Stimulated activated CD4-positive, alpha-beta T cell treated with anti-CD3 and anti-CD28 coated beads, TNF-alpha, amount 100 ng/mL, for 48 hours (primary cell): ENCODE results near the gene AGBL4.

Experiments used
- DNase-seq, 3 donors: peaks; one replicate each; pipeline ENCODE4 v3.0.0-alpha.2; 2020; ENCODE audit warnings: low read depth in 3 of 3

The AGBL4 gene

GRCh38 chr1:48889615-48890014, 1134.1 kb downstream of the AGBL4 start:
- DNase-seq, result no peak

GRCh38 chr1:48889082-48889481, 1134.7 kb downstream of the AGBL4 start:
- DNase-seq, result no peak

GRCh38 chr1:48887796-48888195, 1136.0 kb downstream of the AGBL4 start:
- DNase-seq, result no peak

DNA sequence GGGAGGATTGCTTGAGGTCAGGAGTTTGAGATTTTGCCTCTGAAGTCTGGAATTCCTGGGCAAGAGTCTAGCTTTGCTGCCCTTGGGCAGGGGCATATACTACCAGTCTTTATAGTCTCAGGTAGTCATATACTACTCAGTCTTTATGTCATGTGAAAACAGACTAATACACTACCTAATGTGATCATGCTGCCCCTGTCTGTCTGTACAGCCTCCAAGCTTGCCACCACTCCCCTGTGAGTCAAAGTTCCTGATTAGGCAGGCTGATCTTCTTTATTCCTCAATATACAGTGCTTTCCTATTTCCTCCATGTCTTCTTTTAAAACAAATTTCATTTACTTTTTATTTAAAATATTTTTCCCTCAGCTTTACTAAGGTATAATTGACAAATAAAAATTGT, 1141.7 kb downstream of the AGBL4 start:
- no peak for DNase-seq

- DNase-seq, result no peak
Observed at GRCh38 chr1:48878191-48878940, 1145.4 kb downstream of the AGBL4 start.

DNA sequence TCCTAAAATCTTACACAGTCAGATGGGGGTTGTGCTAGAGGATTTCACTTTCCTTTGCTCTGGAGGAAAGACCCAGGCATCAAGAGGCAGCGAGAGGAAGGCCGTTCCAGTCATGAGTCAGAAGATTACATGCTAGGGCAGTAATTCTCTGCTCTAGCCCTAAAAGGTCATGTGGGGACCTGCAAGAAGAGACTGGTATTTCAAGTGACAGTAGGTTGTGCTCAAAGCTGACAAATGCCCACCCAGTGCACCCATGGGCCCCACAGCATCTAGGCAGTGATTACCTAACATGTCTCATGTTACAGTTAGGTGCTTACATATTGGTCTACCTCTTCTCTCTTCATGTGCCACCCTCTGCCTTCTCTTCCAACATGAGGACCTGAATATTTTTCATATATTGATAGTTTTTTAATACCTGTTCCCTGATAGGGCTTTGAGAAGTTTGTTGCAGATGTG, 1147.4 kb downstream of the AGBL4 start:
- no peak for DNase-seq

DNA sequence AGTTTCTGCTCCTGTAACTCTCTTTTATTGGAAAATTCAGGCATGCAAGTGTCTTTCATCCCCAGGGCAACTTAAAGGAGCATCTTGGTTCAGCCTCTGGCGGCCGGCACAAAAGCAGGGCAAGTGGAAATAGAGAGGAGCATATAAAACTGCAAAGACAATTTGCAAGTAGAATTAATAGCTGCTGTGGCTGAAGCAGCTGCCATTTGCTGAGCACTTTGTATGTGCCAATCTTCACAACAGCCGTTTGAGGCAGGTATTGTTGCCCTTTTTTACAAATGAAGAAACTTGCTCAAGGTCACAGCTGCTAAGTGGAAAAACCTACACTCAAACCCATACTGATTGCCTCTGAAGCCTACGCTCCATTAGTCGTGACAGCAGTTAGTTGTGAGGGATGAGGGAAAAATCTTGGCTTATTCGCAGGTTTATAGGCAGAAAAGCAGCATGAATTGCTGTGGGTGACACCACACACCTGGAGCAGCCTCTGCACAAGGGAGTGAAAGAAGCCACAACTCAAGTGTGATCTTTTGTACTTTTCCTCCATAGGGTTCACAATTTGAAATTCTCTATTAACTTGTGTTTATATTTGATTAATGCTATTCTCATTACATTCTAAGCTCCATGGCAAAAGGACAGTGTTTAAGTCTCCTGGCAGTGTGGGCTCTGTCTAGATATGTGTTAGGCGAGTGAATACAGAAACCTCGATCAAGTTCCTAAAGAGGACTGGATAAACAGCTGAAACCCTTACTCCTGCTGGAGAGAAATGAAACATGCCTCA, 1148.0 kb downstream of the AGBL4 start:
- DNase-seq, result no peak

GRCh38 chr1:48873944-48874343, 1149.8 kb downstream of the AGBL4 start:
- no peak for DNase-seq

DNA sequence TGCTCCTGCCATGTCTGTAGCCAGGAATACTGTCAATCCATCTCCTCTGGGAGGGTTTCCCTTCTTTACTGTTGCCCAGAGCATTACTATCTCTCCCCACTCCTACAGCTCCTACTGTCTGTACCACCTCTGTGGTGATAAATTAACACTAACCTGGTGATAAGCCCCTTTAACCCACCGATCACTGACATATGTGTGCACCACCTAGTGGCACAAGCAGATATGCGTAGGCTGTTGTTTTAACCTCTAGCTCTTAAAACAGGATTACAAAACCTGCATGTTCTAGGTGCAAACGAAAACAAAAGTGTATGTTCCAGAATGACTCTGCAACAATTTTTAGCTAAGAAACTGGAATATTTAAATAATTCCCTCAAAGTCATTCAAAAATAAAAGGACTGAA, 1153.2 kb downstream of the AGBL4 start:
- no peak for DNase-seq

GRCh38 chr1:48869116-48869893, 1154.4 kb downstream of the AGBL4 start:
- no peak for DNase-seq

DNA sequence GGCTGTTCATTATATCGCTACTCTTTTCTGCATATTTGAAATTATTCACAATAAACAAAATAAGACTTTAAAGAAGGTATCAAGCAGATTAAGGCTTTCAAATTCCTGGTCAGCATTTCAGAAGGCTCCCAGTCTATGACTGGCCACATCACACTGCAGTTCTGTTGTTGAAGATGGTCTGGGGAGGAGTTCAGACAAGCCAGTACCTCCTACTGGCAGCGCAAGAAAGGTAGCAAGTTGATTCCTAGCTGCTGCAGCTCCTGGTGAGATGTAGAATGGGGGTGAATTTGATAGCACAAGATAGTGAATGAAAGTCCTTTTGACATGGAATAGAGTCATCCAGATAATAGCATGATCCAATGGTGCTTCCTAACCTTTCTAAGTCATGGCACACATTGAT, 1158.8 kb downstream of the AGBL4 start:
- no peak for DNase-seq

DNA sequence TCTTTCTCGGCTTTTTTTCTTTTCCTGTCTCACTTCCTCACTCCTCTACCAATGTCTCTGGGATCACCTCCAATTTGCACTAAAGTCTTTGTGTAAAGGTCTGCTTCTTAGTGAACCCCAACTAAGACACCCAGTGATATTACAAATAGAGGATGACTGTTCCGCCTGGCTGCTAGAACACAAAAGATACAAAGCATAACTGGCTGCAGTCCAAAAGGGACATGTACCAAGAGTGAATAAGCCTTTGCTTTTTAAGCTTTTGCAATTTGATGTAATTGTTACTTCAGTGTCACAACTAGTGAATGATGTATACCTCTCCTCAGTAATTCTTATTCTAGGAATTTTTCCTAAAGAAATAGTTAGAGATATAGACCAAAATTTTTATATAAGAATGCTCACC, 1164.3 kb downstream of the AGBL4 start:
- DNase-seq, result no peak

DNA sequence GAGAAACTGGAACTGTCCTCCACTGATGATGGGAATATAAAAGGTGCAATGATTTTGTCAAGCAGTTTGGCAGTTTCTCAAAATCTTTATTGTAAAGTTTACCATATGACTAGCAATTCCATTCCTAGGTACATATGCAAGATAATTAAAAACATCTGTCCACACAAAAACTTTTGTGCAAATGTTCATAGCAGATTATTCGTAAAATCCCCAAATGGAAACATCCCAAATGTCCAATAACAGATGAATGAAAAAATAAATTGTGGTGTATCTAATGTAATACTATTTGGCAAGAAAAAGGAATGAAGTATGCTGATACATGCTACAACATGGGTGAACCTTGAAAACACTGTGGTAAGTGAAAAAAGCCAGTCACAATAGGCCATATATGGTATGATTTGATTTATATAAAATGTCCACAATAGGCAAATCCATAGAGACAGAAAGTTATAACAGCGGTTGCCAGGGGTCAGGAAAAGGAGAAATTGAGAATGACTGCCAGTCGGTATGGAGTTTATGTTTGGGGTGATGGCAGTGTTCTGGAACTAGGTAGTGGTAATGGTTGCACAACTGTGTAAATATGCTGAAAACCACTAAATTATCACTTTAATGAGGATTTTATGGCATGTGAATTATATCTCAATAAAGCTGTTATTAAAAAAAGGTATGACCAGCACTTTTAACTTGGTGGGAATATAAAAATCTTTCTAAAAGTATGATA, 1165.4 kb downstream of the AGBL4 start:
- no peak for DNase-seq

GRCh38 chr1:48853006-48853405, 1170.7 kb downstream of the AGBL4 start:
- DNase-seq, result no peak

DNA sequence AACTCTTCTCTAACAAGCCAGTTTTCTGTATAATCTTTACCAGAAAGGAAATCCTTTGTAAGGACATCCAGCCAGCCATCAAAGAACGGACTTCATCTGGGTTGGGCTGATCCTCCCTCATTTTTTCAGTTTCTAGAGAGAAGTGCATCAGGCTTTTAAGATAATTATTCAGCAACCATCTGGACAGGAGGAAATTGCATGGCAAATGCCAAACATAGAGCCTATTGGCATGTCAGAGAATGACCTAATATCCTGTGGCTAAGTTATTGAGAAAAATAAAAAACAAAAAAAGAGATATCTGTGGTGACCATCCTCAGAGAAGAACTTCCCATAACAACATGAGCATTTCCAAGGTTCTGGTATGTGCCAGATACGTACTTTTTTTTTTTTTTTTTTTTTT, 1172.1 kb downstream of the AGBL4 start:
- DNase-seq, result no peak

- DNase-seq, result no peak
Observed at GRCh38 chr1:48848035-48848434, 1175.7 kb downstream of the AGBL4 start.

DNA sequence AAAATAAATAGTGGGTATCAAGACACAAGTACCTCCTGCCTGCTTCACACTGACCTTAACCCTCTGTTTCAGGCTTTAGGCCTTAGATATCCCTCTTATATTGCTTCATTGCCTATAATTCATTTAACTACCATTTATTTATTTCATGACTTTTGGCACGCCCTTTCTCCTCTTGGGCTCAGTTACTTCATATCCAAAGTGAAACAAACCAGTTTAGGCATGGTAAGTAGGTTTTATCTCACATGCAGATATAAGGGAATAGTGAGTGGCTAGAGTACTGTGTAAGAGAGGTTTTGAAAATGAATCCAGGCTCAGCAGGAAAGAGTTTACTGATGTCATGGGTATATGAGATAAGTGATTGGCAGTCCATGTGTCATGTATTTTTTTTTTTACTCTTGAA, 1177.3 kb downstream of the AGBL4 start:
- no peak for DNase-seq

GRCh38 chr1:48844187-48844586, 1179.6 kb downstream of the AGBL4 start:
- no peak for DNase-seq

- no peak for DNase-seq
Observed at GRCh38 chr1:48841966-48842365, 1181.8 kb downstream of the AGBL4 start.

- DNase-seq, result no peak
Observed at GRCh38 chr1:48841461-48841860, 1182.3 kb downstream of the AGBL4 start.

DNA sequence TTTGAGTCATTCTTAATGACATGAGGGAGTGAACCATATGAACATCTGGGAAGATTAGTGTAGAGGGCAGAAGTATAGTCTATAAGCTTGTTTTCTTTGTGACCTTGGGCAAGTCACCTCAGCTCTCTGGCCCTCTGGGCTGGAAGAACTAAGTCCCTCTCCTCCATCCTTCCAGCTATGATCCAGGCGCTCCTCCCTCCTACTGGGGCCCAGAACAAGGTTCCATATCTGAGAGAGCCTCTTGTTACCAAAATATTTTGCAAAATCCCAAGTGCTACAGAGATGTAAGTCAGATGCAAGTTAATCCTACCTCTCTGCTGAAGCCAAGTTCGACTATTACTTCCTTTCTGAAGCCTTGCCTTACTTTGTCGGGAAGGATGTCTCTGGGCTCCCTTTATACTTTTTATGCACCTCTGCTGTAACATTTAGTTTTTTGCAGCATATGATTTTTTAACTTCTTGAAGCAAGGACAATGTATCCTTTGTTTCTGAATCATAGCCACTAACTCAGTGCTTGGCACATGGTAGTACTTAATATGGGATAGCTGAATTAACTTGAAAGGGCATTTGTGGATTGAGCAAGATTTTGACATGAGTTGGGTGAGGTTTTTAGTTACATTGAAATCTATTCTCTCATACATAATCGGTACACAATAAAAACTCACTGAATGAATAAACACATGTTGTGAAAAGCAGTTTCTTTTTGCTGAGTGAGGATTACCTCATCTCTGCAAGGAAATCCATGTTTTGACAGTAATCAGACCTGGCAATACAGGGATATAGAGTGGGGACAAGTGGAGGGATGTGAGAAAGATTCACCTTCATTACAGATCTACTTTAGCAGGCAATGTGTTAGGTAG, 1192.4 kb downstream of the AGBL4 start:
- no peak for DNase-seq
